ENCODE results near the gene SUSD6.
A peak's percentile ranks its signal among the peaks of the same experiment; 100 is the strongest.

The SUSD6 gene

DNA sequence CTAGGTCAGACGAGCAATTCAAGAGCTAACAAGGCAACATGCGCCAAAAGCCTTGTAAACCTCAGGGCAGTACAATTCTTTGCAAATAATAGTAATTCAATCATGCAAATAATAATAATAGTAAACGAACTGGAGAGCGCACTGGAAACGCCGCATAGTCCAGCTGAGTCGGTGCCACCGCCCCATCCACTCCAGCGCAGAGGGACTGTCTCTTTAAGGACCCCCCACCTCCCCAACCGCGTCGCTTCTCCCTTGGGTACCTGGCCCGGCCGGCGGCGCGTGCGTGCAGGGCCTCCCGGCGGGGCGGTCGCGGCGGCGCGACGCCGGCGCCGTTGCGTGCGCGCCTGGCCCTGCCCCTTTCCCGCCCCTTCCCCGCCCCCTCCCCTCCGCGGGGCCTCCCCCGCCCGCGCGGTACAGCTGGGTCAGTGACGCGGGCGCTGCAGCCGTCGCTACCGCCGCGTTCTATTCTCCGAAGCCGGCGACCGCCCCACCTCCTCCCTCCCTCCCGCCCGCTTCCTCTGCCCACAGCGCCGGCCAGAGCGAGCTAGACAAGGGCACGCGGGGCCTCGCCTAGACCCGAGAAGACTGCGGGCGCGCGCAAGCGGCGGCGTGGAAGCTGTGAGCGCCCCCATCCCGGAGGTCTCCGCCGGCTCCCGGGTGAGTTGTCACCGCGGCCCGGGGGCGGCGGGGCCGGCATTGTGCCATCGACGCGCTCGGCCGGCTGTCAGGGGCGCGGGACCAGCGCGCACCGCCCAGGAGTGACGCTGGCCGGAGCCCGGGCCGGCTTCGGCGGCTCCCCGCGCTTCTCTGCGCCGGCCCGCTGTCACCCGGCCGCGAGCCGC, at the start of gene SUSD6:
TSS of gene SUSD6 (plus strand) at position 425 of the 842 bp plus-strand sequence. CDS start 46,997 bp downstream, outside the sequence.
- DNase-seq, result peak; percentile 88 to 93

DNA sequence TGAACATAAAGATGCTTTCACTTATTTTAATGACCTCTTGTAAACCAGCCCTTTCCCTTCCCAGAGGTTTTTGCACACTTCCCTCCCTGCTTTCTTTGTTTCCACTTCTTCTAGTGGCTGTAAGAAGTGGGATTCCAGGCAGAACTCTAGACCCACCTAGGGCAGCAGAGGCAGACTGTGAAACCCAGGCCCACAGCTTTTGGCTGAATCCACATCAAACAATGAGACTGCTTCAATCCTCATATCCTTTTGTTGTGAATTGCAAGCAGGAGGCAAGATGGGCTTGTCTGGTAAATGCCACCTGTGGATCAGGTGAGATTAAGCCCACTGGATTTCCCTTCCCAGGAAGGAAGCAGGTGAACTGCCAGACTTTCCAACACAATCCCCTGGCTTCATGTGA, 49.5 kb upstream of the SUSD6 start:
- no peak for DNase-seq

DNA sequence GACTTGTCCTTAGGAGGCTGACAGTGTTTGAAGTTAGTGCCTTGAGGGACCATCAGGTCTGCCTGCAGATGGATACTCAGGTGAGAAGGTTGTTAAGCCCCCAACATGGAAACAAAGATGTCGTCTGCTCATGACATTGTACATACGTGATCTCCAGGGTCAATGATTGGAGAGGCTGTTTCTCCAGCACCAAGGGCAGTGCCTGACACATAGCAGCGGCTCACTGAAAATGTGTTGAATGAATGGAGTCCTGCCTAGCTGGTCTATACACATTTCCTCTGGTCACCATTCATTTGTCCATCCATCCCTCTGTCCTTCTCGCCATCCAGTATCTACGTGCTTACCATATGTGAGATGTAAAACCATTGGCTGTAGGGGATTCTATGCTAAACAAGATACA, 43.8 kb upstream of the SUSD6 start:
- no peak for DNase-seq

DNA sequence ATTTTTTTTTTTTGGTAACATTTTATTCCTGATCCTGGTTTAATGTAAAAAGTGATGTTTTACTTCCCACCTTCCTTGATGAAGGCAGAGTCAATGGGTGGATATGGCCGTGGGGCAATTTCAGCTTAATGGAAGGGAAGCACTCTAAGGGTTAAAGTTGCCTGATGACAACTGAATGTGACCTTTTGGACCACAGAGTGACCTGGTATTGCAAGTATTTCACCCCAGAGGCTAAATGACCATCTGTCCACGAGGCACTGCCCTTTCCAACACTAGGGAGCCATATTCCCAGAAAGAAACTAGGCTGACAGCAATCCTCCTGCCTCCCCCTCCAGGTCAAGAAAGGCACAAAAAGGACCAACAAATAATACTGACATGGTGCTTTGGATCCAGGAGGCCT, 41.5 kb upstream of the SUSD6 start:
- no peak for DNase-seq

DNA sequence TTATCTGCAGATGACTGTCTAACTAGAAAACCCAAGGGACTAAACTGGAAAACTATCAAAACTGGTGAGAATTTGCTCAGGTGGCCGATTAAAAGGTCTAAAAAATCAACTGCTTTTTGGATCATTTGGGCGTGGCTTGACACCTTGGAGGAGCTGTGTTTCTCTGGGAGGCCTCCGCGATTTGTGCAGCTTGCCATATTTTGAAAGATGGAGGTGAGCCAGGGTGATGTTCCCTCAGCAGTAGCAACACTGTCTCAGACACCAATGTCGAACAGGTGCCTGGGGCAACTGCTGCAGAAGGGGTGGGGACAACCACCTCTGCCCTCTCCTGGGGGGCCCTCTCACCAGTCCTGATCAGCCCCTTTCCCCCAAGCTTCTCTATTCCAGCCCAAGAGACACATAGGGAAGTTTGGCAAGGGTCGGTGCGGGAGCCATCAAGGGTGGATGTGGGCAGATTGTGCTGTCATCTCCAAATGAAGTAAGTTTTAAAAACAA, 40.5 kb upstream of the SUSD6 start:
- DNase-seq, result no peak

GRCh38 chr14:69571449-69572029, 39.9 kb upstream of the SUSD6 start:
- no peak for DNase-seq

DNA sequence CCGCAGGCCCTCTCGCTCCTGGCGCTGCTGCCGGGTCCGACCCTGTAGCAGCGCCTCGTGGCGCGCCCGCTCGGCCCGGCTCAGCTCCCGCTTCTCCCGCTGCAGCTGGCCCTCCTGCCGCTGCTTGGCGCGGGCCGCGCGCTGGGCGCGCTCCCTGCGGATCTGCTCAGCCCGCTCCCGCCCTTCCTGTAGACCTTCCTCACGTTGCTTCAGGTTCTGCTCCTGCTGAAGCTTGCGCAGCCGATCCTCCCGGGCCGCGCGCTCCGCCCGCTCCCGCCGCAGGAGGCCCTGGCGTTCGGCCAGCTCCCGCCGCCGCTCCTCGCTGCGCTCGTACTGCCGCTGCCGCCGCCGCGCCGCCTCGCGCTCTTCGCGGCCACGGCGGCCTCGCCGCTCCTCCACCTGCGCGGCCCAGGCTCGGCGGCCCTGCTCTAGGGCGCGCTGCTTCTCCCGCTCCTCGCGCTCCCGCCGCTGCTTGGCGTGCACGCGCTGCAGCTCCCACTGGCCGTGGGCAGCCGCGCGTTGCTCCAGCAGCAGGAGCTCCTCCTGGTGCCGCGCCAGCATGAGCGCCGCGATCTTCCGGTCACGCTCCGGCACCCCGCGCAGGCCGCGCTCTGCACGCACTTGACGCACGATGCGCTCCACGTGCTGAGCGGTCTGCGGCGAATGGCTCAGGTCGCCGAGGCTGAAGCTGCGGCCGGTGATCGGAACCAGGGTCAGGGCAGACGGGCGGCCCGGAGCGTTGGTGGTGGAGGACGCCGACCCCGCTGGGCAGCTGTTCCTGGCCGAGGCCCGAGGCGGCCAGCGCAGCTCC, 39.2 kb upstream of the SUSD6 start:
- peak; percentile 43 to 74 for DNase-seq

- DNase-seq, result no peak
Measured at GRCh38 chr14:69572841-69573135, 38.6 kb upstream of the SUSD6 start.

DNA sequence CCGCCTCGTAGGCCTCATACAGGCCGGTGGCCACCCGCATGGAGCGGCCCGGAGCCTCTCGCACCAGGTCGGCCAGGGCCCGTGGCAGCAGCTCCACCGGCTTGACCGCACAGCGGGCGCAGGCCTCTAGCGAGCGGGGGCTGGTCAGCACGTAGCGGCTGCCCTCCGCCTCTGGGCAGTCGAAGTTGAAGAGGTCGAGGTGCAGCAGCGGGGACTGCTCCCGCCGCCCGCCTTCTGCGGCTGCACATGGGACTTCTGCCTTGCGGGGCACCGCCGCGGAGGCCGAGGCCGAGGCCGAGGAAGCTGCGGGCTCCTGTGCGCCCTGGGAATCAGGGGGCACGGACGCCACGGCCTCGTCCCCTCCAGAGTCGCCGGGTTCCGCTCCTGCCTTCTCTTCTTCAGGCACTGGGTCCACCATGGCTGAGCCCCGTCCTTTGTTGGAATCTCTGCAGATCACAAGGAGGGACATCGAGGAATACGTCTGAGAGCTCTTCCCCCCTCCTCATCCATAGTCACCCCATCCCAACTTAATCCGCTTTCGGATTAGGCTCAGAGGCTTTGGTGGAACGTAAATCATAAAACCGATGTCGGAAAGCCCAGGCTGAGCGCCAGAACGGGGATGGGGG, 38.1 kb upstream of the SUSD6 start:
- DNase-seq, result no peak

- DNase-seq, result no peak
Measured at GRCh38 chr14:69573831-69574262, 37.5 kb upstream of the SUSD6 start.

- DNase-seq, result peak; percentile 63 to 74
Measured at GRCh38 chr14:69574263-69574953, 37.0 kb upstream of the SUSD6 start, which contains the start of gene CCDC177. Gene CCDC177, minus strand, starts transcription at chr14:69574871. Its CDS starts 1,249 bp downstream, at chr14:69573622.

GRCh38 chr14:69574954-69575295, 36.5 kb upstream of the SUSD6 start:
- no peak for DNase-seq

DNA sequence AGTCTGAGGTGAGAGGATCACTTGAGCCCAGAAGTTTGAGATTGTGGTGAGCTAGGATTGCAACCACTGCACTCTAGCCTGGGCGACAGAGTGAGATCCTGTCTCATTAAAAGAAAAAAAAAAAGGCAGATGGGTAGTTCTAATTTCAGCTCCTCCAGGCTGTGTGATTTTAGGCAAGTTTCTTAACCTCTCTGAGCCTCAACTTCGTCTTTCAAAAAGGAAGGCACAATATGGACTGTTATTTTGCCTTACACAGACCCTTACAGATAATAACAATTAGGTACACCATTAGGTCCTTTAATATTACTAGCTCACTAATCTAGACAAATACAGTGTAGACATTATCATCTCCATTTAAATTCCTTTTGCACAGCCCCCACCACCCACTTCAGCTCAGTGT, 31.9 kb upstream of the SUSD6 start:
- DNase-seq, result no peak

GRCh38 chr14:69580009-69580577, 31.3 kb upstream of the SUSD6 start:
- DNase-seq, result peak; percentile 28 to 63

DNA sequence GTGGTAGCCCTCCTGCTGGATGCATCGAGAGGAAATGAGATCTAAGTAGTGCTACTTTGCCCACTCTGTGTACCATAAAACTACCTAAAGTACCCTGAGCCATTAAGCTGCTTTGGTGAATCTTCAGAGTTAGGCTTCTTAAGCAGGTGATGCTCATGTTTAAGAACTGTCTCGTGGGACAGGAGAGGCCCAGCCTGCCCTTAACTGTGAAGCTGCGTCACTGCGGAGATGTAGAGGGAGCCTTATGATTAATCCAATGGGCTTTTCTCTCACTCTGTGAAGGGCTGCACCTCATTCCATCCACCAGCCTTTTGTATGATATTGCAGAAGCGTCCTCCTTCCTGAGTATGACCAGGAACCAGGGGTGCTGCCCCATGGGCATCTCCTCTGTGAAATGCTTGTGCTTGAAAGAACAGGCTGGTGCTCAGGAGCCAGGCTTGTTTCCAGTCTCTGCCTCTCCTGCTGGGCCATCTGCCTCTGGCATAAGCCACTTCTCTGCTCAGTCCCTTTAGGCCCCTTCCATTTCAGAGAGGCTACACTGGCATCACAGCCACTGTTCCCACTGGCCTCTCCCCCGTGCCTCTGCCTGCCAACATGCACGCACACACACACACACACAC, 30.0 kb upstream of the SUSD6 start:
- DNase-seq, result no peak

DNA sequence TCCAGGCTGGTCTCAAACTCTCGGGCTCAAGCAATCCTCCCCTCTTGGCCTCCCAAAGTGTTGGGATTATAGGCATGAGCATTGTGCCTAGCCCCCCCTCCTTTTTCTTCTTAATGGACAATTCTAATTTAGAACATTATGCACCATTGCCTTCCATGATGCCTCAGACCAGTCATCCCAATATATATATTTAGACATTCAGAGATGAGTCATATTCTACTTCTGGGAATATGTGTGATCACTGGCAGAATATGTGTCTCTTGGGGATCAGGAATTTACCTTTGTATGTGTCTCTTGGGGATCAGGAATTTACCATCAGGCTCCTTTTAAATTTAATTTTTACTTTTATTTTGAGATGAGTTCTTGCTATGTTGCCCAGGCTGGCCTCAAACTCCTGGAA, 29.2 kb upstream of the SUSD6 start:
- no peak for DNase-seq

GRCh38 chr14:69582829-69583228, 28.6 kb upstream of the SUSD6 start:
- DNase-seq, result no peak

DNA sequence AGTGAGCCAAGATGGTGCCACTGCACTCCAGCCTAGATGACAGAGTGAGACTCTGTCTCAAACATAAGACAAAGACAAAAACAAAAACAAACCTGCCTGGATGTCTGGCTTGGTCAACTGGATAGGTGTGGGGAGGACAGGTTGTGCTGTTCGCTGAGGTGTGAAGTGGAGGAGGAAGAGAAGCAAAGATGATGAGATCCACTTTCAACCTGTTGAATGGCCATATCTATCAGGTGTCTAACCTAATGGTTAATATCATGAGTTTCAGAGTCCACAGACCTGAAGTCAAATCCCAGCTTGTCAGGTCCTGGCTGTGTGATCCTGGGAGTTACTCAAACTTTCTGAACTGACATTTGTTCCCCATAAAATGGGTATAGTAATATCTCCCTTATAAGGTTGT, 27.0 kb upstream of the SUSD6 start:
- no peak for DNase-seq

GRCh38 chr14:69586404-69586803, 25.0 kb upstream of the SUSD6 start:
- no peak for DNase-seq

GRCh38 chr14:69587389-69587788, 24.0 kb upstream of the SUSD6 start:
- DNase-seq, result no peak

GRCh38 chr14:69591317-69591716, 20.1 kb upstream of the SUSD6 start:
- DNase-seq, result no peak

All from SHP77 (cell line).